GM13977 (cell line): ENCODE measurements around the gene LDAH.

ENCODE experiments used
- DNase-seq: peaks from one replicate; pipeline ENCODE4 v3.0.0; 2012; ENCODE audit warnings: low spot score
- CTCF ChIP-seq: IDR thresholded peaks from 2 replicates; pipeline ENCODE4 v1.5.1; 2012; ENCODE audit warnings: mild to moderate bottlenecking, control low read depth; ENCODE audit not compliant: insufficient read depth; ENCODE audit errors: extremely low read depth, missing control alignments
- in situ Hi-C: fragments of 300-500 bp; cut with MboI; formaldehyde crosslinking; loops from one replicate; pipeline ENCODE4 v1.12.0; 2022; ENCODE audit warnings: low sequenced_read_pairs, low pct_unique_long_range_greater_than_20kb, mixed read lengths, inconsistent platforms; ENCODE audit not compliant: unreplicated experiment

The LDAH gene

GRCh38 chr2:20696366-20696765 lies 126.5 kb downstream of the LDAH start:
- TF ChIP-seq CTCF: no peak
- no peak for DNase-seq
- in situ Hi-C loops: no loop called here

GRCh38 chr2:20693317-20693716 lies 129.6 kb downstream of the LDAH start:
- TF ChIP-seq CTCF: no peak
- no peak for DNase-seq
- in situ Hi-C loops: no loop called here

GRCh38 chr2:20692081-20692480 lies 130.8 kb downstream of the LDAH start:
- no peak for DNase-seq
- no peak for TF ChIP-seq CTCF
- in situ Hi-C loops: no loop called here

GRCh38 chr2:20691076-20691734 lies 131.7 kb downstream of the LDAH start:
- in situ Hi-C loops: no loop called here
- no peak for TF ChIP-seq CTCF
- DNase-seq: no peak

GRCh38 chr2:20689428-20690264 lies 133.3 kb downstream of the LDAH start:
- no peak for DNase-seq
- no peak for TF ChIP-seq CTCF
- in situ Hi-C loops: no loop called here

DNA sequence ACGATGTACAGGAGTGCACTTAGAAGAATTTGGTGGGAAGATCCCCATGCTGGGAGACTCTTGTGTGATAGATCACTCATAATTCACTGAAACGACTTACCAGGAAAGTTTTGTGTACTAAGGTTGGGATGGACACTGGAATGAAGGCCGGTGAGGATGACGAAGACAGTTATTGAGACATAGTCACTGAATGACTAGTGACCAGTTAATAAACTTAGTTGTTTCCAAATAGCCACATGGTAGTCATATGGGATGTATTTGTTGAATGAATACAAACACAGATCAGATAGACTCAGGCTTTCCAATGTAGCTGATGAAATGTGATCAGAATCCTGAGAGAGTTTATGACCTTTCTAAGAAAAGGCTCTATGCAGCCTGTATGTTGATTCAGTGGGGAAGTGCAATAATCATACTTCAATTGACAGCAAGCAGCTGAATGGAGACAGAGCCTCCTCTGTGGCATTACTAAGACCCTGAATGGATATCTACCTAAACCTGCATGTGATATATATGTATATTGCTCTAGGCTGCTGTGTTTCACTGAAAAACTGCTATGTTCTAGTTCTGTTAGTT lies 135.6 kb downstream of the LDAH start:
- in situ Hi-C loops: no loop called here
- DNase-seq: no peak
- TF ChIP-seq CTCF: no peak
